GM23338 (cell line): ENCODE results near the gene PLAA. TPM values are rescaled to one million over a fixed set of nuclear protein-coding genes. Genes with fewer than 3 reads are reported as not detected.

Experiments used
- ATAC-seq: fragments of 200-7000 bp; cut with Tn5 transposase; 3 replicates; pipeline ENCODE4 v1.9.1; 2020
- DNase-seq: peaks from one replicate; pipeline ENCODE4 v3.0.0-alpha.2; 2015; ENCODE audit warnings: low spot score
- H2AFZ ChIP-seq: fragments of 200-600 bp; sonication (generic); 2 replicates; pipeline ENCODE4 v1.8.0; 2016; ENCODE audit warnings: antibody characterized with exemption, mild to moderate bottlenecking, moderate library complexity
- H3F3A ChIP-seq: fragments of 200-600 bp; sonication (generic); replicated peaks from 2 replicates; pipeline ENCODE4 v1.8.0; 2017; ENCODE audit warnings: antibody characterized with exemption, mixed run types, low read depth
- H3K27ac ChIP-seq: fragments of 200-600 bp; sonication (generic); 2 replicates; pipeline ENCODE4 v1.6.1; 2016; ENCODE audit warnings: low read depth
- H3K27me3 ChIP-seq: fragments of 200-600 bp; sonication (generic); 2 replicates; pipeline ENCODE4 v1.8.0; 2016; ENCODE audit warnings: mild to moderate bottlenecking, mixed run types, moderate library complexity; ENCODE audit not compliant: insufficient read depth
- H3K36me3 ChIP-seq: fragments of 200-600 bp; sonication (generic); 2 replicates; pipeline ENCODE4 v1.8.0; 2016; ENCODE audit warnings: mild to moderate bottlenecking; ENCODE audit not compliant: insufficient read depth
- H3K4me1 ChIP-seq: fragments of 200-600 bp; sonication (generic); 2 replicates; pipeline ENCODE4 v1.8.0; 2016; ENCODE audit warnings: mild to moderate bottlenecking, moderate library complexity; ENCODE audit not compliant: insufficient read depth
- H3K4me2 ChIP-seq: fragments of 200-600 bp; sonication (generic); 2 replicates; pipeline ENCODE4 v1.7.1; 2017; ENCODE audit warnings: mixed run types
- H3K4me3 ChIP-seq: fragments of 200-600 bp; sonication (generic); 2 replicates; pipeline ENCODE4 v1.6.1; 2016; ENCODE audit warnings: mixed run types
- H3K79me2 ChIP-seq: fragments of 200-600 bp; sonication (generic); replicated peaks from 2 replicates; pipeline ENCODE4 v1.8.0; 2017; ENCODE audit warnings: mild to moderate bottlenecking; ENCODE audit not compliant: insufficient read depth
- H3K9me2 ChIP-seq: fragments of 200-600 bp; sonication (generic); 2 replicates; pipeline ENCODE4 v1.8.0; 2017; ENCODE audit not compliant: insufficient read depth
- H4K20me1 ChIP-seq: fragments of 200-600 bp; sonication (generic); replicated peaks from 2 replicates; pipeline ENCODE4 v1.8.0; 2017; ENCODE audit warnings: mild to moderate bottlenecking; ENCODE audit not compliant: insufficient read depth
- H3K27ac Mint-ChIP-seq: 2 replicates; pipeline ENCODE4 v1.8.0; 2020; ENCODE audit warnings: inconsistent platforms, mild to moderate bottlenecking, moderate library complexity, mixed read lengths
- H3K27me3 Mint-ChIP-seq: 3 replicates; pipeline ENCODE4 v1.8.0; 2022; ENCODE audit warnings: low read depth, mild to moderate bottlenecking, moderate library complexity, mixed read lengths, inconsistent platforms; ENCODE audit not compliant: insufficient read depth, poor library complexity
- H3K36me3 Mint-ChIP-seq: 3 replicates; pipeline ENCODE4 v1.8.0; 2021; ENCODE audit warnings: low read depth, mild to moderate bottlenecking, inconsistent platforms, moderate library complexity, mixed read lengths
- H3K4me1 Mint-ChIP-seq: 3 replicates; pipeline ENCODE4 v1.8.0; 2020; ENCODE audit warnings: mild to moderate bottlenecking, inconsistent platforms, mixed read lengths
- H3K4me3 Mint-ChIP-seq: 3 replicates; pipeline ENCODE4 v1.8.0; 2021; ENCODE audit warnings: moderate library complexity, mild to moderate bottlenecking, inconsistent platforms, mixed read lengths
- H3K9me3 Mint-ChIP-seq: 3 replicates; pipeline ENCODE4 v1.8.0; 2020; ENCODE audit warnings: moderate library complexity, mild to moderate bottlenecking, inconsistent platforms, mixed read lengths
- CREB1 ChIP-seq: fragments of 250-450 bp; sonication (Bioruptor Pico); IDR thresholded peaks from 2 replicates; pipeline ENCODE4 v1.5.0; 2020; ENCODE audit warnings: low read depth, mild to moderate bottlenecking, moderate library complexity
- EZH2 ChIP-seq: fragments of 200-600 bp; sonication (generic); IDR thresholded peaks from one replicate; pipeline ENCODE4 v1.8.0; 2017; ENCODE audit warnings: antibody characterized with exemption, mild to moderate bottlenecking, low read depth; ENCODE audit not compliant: unreplicated experiment
- EZH2phosphoT487 ChIP-seq: fragments of 200-600 bp; sonication (generic); IDR thresholded peaks from one replicate; pipeline ENCODE4 v1.8.1; 2018; ENCODE audit warnings: antibody characterized with exemption; ENCODE audit not compliant: unreplicated experiment
- JUNB ChIP-seq: IDR thresholded peaks from one replicate; pipeline ENCODE4 v1.6.1; 2016; ENCODE audit warnings: antibody characterized with exemption; ENCODE audit not compliant: unreplicated experiment
- NANOG ChIP-seq: IDR thresholded peaks from 2 replicates; pipeline ENCODE4 v1.6.1; 2016; ENCODE audit warnings: antibody characterized with exemption, borderline replicate concordance
- POLR2AphosphoS5 ChIP-seq: IDR thresholded peaks from 2 replicates; pipeline ENCODE4 v1.6.1; 2016; ENCODE audit warnings: antibody characterized with exemption, low read depth
- STAT1 ChIP-seq: IDR thresholded peaks from one replicate; pipeline ENCODE4 v1.6.1; 2016; ENCODE audit warnings: antibody characterized with exemption; ENCODE audit not compliant: unreplicated experiment
- ZNF114 ChIP-seq: fragments of 250-450 bp; sonication (Bioruptor Pico); IDR thresholded peaks from 2 replicates; pipeline ENCODE4 v1.5.0; 2020; ENCODE audit warnings: mild to moderate bottlenecking, moderate library complexity
- ZNF331 ChIP-seq: fragments of 250-450 bp; sonication (Bioruptor Pico); IDR thresholded peaks from 2 replicates; pipeline ENCODE4 v1.5.0; 2020; ENCODE audit warnings: low read depth, mild to moderate bottlenecking, moderate library complexity
- polyA plus RNA-seq: library from polyadenylated mRNA; unstranded; fragments of >200 nt; fragmentation: Nextera tagmentation; extraction: Ambion mirVana; gene quantifications from 2 replicates; pipeline ENCODE4 v1.2.1, GENCODE V29; 2016
- total RNA-seq: library from RNA; depleted of rRNA; stranded (reverse); fragments of >200 nt; shearing (Covaris generic); gene quantifications from 2 replicates; pipeline ENCODE4 v1.2.3, GENCODE V29; 2014
- TF ChIP-seq, protein P1 (sequence below), 2 experiments: fragments of 200-600 bp in 1 of 2; sonication (generic) in 1 of 2; conservative IDR thresholded peaks; 2 replicates each; pipeline versions ENCODE4 v1.5.1 to v1.6.1; 2016 to 2017; ENCODE audit warnings: antibody characterized with exemption in 2 of 2, low read depth in 2 of 2, mild to moderate bottlenecking in 2 of 2, moderate library complexity in 1 of 2
- TF ChIP-seq, protein P2 (sequence below): fragments of 250-450 bp; sonication (Bioruptor Pico); IDR thresholded peaks from 2 replicates; pipeline ENCODE4 v1.5.0; 2020; ENCODE audit warnings: mild to moderate bottlenecking, moderate library complexity
- TF ChIP-seq, protein P3 (sequence below): IDR thresholded peaks from one replicate; pipeline ENCODE4 v1.6.1; 2018; ENCODE audit warnings: antibody characterized with exemption; ENCODE audit not compliant: unreplicated experiment
- TF ChIP-seq, protein P4 (sequence below): IDR thresholded peaks from 2 replicates; pipeline ENCODE4 v1.6.1; 2016; ENCODE audit warnings: antibody characterized with exemption

Gene PLAA
- total and polyA plus RNA-seq, 2 experiments from 2014 or later: 24.8 to 72.1 TPM

DNA sequence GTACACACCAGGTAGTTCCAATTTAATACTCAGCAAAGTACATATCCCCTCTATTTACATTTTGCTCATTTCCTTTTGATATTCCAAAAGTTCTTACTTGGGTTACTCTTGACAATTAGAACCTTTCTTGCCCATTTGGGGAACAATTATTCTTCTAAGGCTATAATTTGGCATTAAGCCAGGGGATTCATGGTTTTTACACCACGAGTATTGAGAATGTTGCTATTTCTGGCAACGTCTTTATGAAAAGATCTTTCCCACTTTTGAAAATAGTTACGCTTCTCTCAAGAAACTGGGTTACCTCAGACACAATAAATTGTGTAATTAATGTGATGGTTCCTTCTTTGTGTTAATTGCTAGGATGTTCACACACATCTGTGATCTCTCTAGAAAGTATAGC is 43.0 kb downstream of the PLAA start:
- no peak overlapping the region for H3K27ac ChIP-seq
- DNase-seq (no peak), ATAC-seq (no peak)
- Mint-ChIP-seq H3K36me3 (peaks cover 40% of the 10 kb centered on the region; the same call in 2 of the 3 replicates), H3K4me1 (no peaks in the 10 kb centered on the region), H3K27ac (no peak overlapping the region), H3K27me3 (no peaks in the 10 kb centered on the region), H3K9me3 (no peaks in the 10 kb centered on the region), H3K4me3 (no peak overlapping the region)
- no peaks in the 10 kb centered on the region; the same call in 1 of the 2 replicates for H4K20me1 ChIP-seq
- TF ChIP-seq ZNF114 (CRISPR knock-in tag) (no peak), POLR2AphosphoS5 (no peak), ZNF331 (CRISPR knock-in tag) (no peak), JUNB (no peak), CREB1 (CRISPR knock-in tag) (no peak), EZH2phosphoT487 (no peak), STAT1 (no peak), EZH2 (no peak), NANOG (no peak)
- TF ChIP-seq, protein P1, sequence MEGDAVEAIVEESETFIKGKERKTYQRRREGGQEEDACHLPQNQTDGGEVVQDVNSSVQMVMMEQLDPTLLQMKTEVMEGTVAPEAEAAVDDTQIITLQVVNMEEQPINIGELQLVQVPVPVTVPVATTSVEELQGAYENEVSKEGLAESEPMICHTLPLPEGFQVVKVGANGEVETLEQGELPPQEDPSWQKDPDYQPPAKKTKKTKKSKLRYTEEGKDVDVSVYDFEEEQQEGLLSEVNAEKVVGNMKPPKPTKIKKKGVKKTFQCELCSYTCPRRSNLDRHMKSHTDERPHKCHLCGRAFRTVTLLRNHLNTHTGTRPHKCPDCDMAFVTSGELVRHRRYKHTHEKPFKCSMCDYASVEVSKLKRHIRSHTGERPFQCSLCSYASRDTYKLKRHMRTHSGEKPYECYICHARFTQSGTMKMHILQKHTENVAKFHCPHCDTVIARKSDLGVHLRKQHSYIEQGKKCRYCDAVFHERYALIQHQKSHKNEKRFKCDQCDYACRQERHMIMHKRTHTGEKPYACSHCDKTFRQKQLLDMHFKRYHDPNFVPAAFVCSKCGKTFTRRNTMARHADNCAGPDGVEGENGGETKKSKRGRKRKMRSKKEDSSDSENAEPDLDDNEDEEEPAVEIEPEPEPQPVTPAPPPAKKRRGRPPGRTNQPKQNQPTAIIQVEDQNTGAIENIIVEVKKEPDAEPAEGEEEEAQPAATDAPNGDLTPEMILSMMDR (conservative IDR thresholded peaks at IDR 0.05; ENCODE audit: low read depth in 2 of 2): no peak
- TF ChIP-seq, protein P2, sequence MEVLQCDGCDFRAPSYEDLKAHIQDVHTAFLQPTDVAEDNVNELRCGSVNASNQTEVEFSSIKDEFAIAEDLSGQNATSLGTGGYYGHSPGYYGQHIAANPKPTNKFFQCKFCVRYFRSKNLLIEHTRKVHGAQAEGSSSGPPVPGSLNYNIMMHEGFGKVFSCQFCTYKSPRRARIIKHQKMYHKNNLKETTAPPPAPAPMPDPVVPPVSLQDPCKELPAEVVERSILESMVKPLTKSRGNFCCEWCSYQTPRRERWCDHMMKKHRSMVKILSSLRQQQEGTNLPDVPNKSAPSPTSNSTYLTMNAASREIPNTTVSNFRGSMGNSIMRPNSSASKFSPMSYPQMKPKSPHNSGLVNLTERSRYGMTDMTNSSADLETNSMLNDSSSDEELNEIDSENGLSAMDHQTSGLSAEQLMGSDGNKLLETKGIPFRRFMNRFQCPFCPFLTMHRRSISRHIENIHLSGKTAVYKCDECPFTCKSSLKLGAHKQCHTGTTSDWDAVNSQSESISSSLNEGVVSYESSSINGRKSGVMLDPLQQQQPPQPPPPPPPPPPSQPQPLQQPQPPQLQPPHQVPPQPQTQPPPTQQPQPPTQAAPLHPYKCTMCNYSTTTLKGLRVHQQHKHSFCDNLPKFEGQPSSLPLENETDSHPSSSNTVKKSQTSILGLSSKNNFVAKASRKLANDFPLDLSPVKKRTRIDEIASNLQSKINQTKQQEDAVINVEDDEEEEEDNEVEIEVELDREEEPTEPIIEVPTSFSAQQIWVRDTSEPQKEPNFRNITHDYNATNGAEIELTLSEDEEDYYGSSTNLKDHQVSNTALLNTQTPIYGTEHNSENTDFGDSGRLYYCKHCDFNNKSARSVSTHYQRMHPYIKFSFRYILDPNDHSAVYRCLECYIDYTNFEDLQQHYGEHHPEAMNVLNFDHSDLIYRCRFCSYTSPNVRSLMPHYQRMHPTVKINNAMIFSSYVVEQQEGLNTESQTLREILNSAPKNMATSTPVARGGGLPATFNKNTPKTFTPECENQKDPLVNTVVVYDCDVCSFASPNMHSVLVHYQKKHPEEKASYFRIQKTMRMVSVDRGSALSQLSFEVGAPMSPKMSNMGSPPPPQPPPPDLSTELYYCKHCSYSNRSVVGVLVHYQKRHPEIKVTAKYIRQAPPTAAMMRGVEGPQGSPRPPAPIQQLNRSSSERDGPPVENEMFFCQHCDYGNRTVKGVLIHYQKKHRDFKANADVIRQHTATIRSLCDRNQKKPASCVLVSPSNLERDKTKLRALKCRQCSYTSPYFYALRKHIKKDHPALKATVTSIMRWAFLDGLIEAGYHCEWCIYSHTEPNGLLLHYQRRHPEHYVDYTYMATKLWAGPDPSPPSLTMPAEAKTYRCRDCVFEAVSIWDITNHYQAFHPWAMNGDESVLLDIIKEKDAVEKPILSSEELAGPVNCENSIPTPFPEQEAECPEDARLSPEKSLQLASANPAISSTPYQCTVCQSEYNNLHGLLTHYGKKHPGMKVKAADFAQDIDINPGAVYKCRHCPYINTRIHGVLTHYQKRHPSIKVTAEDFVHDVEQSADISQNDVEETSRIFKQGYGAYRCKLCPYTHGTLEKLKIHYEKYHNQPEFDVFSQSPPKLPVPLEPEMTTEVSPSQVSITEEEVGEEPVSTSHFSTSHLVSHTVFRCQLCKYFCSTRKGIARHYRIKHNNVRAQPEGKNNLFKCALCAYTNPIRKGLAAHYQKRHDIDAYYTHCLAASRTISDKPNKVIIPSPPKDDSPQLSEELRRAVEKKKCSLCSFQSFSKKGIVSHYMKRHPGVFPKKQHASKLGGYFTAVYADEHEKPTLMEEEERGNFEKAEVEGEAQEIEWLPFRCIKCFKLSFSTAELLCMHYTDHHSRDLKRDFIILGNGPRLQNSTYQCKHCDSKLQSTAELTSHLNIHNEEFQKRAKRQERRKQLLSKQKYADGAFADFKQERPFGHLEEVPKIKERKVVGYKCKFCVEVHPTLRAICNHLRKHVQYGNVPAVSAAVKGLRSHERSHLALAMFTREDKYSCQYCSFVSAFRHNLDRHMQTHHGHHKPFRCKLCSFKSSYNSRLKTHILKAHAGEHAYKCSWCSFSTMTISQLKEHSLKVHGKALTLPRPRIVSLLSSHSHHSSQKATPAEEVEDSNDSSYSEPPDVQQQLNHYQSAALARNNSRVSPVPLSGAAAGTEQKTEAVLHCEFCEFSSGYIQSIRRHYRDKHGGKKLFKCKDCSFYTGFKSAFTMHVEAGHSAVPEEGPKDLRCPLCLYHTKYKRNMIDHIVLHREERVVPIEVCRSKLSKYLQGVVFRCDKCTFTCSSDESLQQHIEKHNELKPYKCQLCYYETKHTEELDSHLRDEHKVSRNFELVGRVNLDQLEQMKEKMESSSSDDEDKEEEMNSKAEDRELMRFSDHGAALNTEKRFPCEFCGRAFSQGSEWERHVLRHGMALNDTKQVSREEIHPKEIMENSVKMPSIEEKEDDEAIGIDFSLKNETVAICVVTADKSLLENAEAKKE (CRISPR knock-in tag): no peak
- TF ChIP-seq, protein P3, sequence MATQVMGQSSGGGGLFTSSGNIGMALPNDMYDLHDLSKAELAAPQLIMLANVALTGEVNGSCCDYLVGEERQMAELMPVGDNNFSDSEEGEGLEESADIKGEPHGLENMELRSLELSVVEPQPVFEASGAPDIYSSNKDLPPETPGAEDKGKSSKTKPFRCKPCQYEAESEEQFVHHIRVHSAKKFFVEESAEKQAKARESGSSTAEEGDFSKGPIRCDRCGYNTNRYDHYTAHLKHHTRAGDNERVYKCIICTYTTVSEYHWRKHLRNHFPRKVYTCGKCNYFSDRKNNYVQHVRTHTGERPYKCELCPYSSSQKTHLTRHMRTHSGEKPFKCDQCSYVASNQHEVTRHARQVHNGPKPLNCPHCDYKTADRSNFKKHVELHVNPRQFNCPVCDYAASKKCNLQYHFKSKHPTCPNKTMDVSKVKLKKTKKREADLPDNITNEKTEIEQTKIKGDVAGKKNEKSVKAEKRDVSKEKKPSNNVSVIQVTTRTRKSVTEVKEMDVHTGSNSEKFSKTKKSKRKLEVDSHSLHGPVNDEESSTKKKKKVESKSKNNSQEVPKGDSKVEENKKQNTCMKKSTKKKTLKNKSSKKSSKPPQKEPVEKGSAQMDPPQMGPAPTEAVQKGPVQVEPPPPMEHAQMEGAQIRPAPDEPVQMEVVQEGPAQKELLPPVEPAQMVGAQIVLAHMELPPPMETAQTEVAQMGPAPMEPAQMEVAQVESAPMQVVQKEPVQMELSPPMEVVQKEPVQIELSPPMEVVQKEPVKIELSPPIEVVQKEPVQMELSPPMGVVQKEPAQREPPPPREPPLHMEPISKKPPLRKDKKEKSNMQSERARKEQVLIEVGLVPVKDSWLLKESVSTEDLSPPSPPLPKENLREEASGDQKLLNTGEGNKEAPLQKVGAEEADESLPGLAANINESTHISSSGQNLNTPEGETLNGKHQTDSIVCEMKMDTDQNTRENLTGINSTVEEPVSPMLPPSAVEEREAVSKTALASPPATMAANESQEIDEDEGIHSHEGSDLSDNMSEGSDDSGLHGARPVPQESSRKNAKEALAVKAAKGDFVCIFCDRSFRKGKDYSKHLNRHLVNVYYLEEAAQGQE: no peak
- TF ChIP-seq, protein P4, sequence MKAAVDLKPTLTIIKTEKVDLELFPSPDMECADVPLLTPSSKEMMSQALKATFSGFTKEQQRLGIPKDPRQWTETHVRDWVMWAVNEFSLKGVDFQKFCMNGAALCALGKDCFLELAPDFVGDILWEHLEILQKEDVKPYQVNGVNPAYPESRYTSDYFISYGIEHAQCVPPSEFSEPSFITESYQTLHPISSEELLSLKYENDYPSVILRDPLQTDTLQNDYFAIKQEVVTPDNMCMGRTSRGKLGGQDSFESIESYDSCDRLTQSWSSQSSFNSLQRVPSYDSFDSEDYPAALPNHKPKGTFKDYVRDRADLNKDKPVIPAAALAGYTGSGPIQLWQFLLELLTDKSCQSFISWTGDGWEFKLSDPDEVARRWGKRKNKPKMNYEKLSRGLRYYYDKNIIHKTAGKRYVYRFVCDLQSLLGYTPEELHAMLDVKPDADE: no peak
- peaks cover 14% of the 10 kb centered on the region for H3K36me3 ChIP-seq
- H3F3A ChIP-seq: no peaks in the 10 kb centered on the region
- H3K27me3 ChIP-seq: no peaks in the 10 kb centered on the region
- no peaks in the 10 kb centered on the region for H3K4me1 ChIP-seq
- peaks cover 3% of the 10 kb centered on the region; the same call in 1 of the 2 replicates for H3K9me2 ChIP-seq
- H2AFZ ChIP-seq: no peak overlapping the region
- H3K4me2 ChIP-seq: no peak overlapping the region
- H3K79me2 ChIP-seq: no peaks in the 10 kb centered on the region
- no peak overlapping the region for H3K4me3 ChIP-seq
